Esophagus muscularis mucosa (tissue), 4 donors: ENCODE data around the gene ZNF584. TPM values are rescaled to one million over a fixed set of nuclear protein-coding genes. Genes with fewer than 3 reads are reported as not detected.

Source experiments
- DNase-seq: peaks from one replicate; pipeline ENCODE4 v3.0.0-alpha.2; 2017; ENCODE audit errors: extremely low spot score
- H3K27ac ChIP-seq, 4 donors: fragments of 200-600 bp; sonication (generic); replicated peaks in 1 of 4; 1 replicate in 3 of 4; 2 replicates in 1 of 4; pipeline ENCODE4 v1.5.1; 2016 to 2019; ENCODE audit warnings: mild to moderate bottlenecking in 1 of 4
- H3K27me3 ChIP-seq, 4 donors: fragments of 200-600 bp; sonication (generic); one replicate each; pipeline versions ENCODE4 v1.5.1 to v1.6.0; 2016 to 2019
- H3K36me3 ChIP-seq, 4 donors: fragments of 200-600 bp; sonication (generic); one replicate each; pipeline ENCODE4 v1.5.1; 2016 to 2019
- H3K4me1 ChIP-seq, 4 donors: fragments of 200-600 bp; sonication (generic); one replicate each; pipeline ENCODE4 v1.5.1; 2016 to 2019
- H3K4me3 ChIP-seq, 4 donors: fragments of 200-600 bp; sonication (generic); 1 replicate in 2 of 4; 2 replicates in 2 of 4; pipeline ENCODE4 v1.5.1; 2016 to 2019; ENCODE audit warnings: mild to moderate bottlenecking in 4 of 4, moderate library complexity in 1 of 4
- H3K9me3 ChIP-seq, 4 donors: fragments of 200-600 bp; sonication (generic); 1 replicate in 3 of 4; 2 replicates in 1 of 4; pipeline ENCODE4 v1.5.1; 2016 to 2019
- EP300 ChIP-seq: sonication (generic); formaldehyde crosslinking; IDR thresholded peaks from one replicate; pipeline ENCODE4 v1.6.1; 2017; ENCODE audit warnings: antibody characterized with exemption
- POLR2A ChIP-seq: fragments of 450-650 bp; IDR thresholded peaks from one replicate; pipeline ENCODE4 v1.6.1; 2017; ENCODE audit warnings: antibody characterized with exemption, moderate library complexity, mild to moderate bottlenecking, low read depth
- POLR2AphosphoS5 ChIP-seq, 2 donors: sonication (generic); formaldehyde crosslinking; IDR thresholded peaks; one replicate each; pipeline ENCODE4 v1.6.1; 2017; ENCODE audit warnings: antibody characterized with exemption in 2 of 2
- WGBS: methylation state at CpG from one replicate; pipeline ENCODE4 v1.1.5; 2018; 5-methylcytosine and 5-hydroxymethylcytosine counted together
- intact Hi-C: fragments of 100-400 bp; cut with DNase I; formaldehyde crosslinking; loops from one replicate; pipeline ENCODE4 v1.15.1; 2023
- total RNA-seq, 4 donors: library from RNA; depleted of rRNA; stranded (reverse); fragments of >200 nt; gene quantifications; one replicate each; pipeline versions ENCODE4 v1.1.0 to v1.2.1, GENCODE V29; 2016
- TF ChIP-seq, protein P1 (sequence below), 3 experiments: fragments of 200-600 bp in 2 of 3; fragments of 450-650 bp in 1 of 3; sonication (generic) in 2 of 3; IDR thresholded peaks; one replicate each; pipeline ENCODE4 v1.5.1; 2017 to 2019; ENCODE audit warnings: antibody characterized with exemption in 3 of 3, mild to moderate bottlenecking in 2 of 3, moderate library complexity in 1 of 3

Gene ZNF584
- total RNA-seq, 4 donors from 2014 or later: 11.6 to 24.2 (median 18.9) TPM

GRCh38 chr19:58451358-58452101, 43.1 kb downstream of the ZNF584 start, which contains the start of gene ZNF324B:
Gene ZNF324B, plus strand, starts transcription at chr19:58451622. Its CDS starts 2,080 bp downstream, at chr19:58453702.
- Histone ChIP-seq H3K27ac (peak within 1 kb of the TSS; percentile 69 to 83 (median 78)), H3K9me3 (no peaks in the 10 kb centered on the region), H3K4me1 (peaks cover 8 to 22% (median 18%) of the 10 kb centered on the region in 4 donors), H3K4me3 (peak within 1 kb of the TSS; percentile 87 to 93 (median 88)), H3K36me3 (peaks cover 6 to 32% (median 25%) of the 10 kb centered on the region in 4 donors), H3K27me3 (peaks cover 0 to 29% (median 0%) of the 10 kb centered on the region in 4 donors)
- TF ChIP-seq POLR2AphosphoS5 (IDR thresholded peaks at IDR 0.05) (peak; percentile 87 to 92), EP300 (no peak), POLR2A (no peak)
- WGBS: no CpG with 5 or more reads among the region's 79 CpGs
- intact Hi-C loops: no loop called here
- DNase-seq: peak; percentile 98

DNA sequence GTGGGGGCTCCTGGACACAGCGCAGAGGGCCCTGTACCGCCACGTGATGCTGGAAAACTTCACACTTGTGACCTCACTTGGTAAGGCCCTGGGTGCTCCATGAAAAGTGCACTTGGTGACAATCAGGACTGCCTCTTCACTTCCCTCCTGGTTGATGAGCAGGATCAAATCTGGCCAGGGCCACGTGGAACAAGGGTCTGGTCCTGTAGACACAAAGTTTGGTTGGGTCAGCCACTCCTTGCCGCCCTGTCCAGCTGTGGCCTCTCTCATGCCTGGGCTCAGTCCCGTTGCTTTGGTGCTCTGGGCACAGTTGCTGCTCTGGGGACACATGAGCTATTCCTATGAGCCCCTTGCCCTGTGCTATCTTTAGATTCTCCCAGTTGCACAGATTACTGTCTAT, 45.3 kb downstream of the ZNF584 start:
- TF ChIP-seq, protein P1, sequence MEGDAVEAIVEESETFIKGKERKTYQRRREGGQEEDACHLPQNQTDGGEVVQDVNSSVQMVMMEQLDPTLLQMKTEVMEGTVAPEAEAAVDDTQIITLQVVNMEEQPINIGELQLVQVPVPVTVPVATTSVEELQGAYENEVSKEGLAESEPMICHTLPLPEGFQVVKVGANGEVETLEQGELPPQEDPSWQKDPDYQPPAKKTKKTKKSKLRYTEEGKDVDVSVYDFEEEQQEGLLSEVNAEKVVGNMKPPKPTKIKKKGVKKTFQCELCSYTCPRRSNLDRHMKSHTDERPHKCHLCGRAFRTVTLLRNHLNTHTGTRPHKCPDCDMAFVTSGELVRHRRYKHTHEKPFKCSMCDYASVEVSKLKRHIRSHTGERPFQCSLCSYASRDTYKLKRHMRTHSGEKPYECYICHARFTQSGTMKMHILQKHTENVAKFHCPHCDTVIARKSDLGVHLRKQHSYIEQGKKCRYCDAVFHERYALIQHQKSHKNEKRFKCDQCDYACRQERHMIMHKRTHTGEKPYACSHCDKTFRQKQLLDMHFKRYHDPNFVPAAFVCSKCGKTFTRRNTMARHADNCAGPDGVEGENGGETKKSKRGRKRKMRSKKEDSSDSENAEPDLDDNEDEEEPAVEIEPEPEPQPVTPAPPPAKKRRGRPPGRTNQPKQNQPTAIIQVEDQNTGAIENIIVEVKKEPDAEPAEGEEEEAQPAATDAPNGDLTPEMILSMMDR (IDR thresholded peaks at IDR 0.05): no peak
- TF ChIP-seq POLR2AphosphoS5 (IDR thresholded peaks at IDR 0.05) (no peak), POLR2A (no peak), EP300 (no peak)
- H3K9me3 ChIP-seq: no peaks in the 10 kb centered on the region
- intact Hi-C loops: no loop called here
- H3K27me3 ChIP-seq: peaks cover 0 to 10% (median 0%) of the 10 kb centered on the region in 4 donors
- H3K4me3 ChIP-seq: no peak overlapping the region
- no peak overlapping the region for H3K27ac ChIP-seq
- no peak for DNase-seq
- 95% methylated on average over 5 of the region's 6 CpGs for WGBS
- H3K36me3 ChIP-seq: peaks cover 7 to 50% (median 35%) of the 10 kb centered on the region in 4 donors
- peaks cover 8 to 22% (median 18%) of the 10 kb centered on the region in 4 donors for H3K4me1 ChIP-seq

DNA sequence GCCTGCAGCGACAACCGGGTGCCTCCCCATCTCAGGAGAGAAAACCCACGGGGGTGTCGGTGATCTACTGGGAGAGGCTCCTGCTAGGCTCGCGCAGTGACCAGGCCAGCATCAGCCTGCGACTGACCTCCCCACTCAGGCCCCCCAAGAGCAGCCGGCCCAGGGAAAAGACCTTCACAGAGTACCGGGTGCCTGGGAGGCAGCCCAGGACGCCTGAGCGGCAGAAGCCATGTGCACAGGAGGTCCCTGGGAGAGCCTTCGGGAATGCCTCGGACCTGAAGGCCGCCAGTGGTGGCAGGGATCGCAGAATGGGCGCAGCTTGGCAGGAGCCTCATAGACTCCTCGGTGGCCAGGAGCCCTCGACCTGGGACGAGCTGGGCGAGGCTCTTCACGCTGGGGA, 46.9 kb downstream of the ZNF584 start:
- 93% methylated on average over 18 of the region's 21 CpGs for WGBS
- peaks cover 7 to 61% (median 35%) of the 10 kb centered on the region in 4 donors for H3K36me3 ChIP-seq
- peaks cover 8 to 22% (median 18%) of the 10 kb centered on the region in 4 donors for H3K4me1 ChIP-seq

DNA sequence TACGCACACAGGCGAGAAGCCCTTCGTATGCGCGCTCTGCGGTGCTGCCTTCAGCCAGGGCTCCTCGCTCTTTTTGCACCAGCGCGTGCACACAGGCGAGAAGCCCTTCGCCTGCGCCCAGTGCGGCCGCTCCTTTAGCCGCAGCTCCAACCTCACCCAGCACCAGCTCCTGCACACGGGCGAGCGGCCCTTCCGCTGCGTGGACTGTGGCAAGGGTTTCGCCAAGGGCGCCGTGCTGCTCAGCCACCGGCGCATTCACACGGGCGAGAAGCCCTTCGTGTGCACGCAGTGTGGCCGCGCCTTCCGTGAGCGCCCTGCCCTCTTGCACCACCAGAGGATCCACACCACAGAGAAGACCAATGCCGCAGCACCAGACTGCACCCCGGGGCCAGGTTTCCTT, 47.7 kb downstream of the ZNF584 start:
- intact Hi-C loops: no loop called here

More for the DNA sequence above, 46.9 kb downstream of the ZNF584 start:
- H3K4me3 ChIP-seq: no peak overlapping the region
- intact Hi-C loops: no loop called here
- DNase-seq: no peak
- no peak overlapping the region for H3K27ac ChIP-seq
- H3K9me3 ChIP-seq: no peaks in the 10 kb centered on the region
- no peaks in the 10 kb centered on the region for H3K27me3 ChIP-seq
- no peak for TF ChIP-seq POLR2A
- TF ChIP-seq EP300: no peak
- no peak for TF ChIP-seq POLR2AphosphoS5 (IDR thresholded peaks at IDR 0.05)
- TF ChIP-seq, protein P1 (IDR thresholded peaks at IDR 0.05): no peak

DNA sequence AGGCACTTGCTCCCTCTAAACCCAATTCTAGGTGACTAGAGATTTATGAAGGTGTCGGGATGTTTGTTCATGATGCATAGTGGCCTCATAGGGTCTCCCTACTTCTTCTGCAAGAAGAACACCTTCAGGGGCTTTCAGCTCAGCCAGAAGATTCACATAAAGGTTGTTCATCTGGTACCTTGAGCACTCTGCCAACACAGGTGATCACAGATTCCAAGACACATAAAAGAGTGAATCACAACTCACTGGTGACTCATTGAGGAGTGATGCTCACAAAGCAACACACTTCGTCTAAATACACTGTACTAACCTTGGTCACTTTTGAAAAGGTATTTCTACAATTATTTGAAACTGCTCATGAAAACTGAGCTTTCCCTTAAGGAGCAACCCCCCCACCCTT, 51.6 kb downstream of the ZNF584 start:
- no peaks in the 10 kb centered on the region for H3K4me1 ChIP-seq
- no peak overlapping the region for H3K4me3 ChIP-seq
- TF ChIP-seq POLR2A: no peak
- TF ChIP-seq EP300: no peak
- TF ChIP-seq, protein P1 (IDR thresholded peaks at IDR 0.05): no peak
- TF ChIP-seq POLR2AphosphoS5 (IDR thresholded peaks at IDR 0.05): no peak
- 88% methylated on average over 2 of the region's 2 CpGs for WGBS
- DNase-seq: no peak
- peaks cover 7 to 43% (median 22%) of the 10 kb centered on the region in 4 donors for H3K36me3 ChIP-seq
- no peaks in the 10 kb centered on the region for H3K9me3 ChIP-seq
- no peak overlapping the region for H3K27ac ChIP-seq
- no peaks in the 10 kb centered on the region for H3K27me3 ChIP-seq
- intact Hi-C loops: no loop called here

More for the DNA sequence above, 47.7 kb downstream of the ZNF584 start:
- TF ChIP-seq POLR2A (no peak), POLR2AphosphoS5 (IDR thresholded peaks at IDR 0.05) (no peak), EP300 (no peak)
- TF ChIP-seq, protein P1 (IDR thresholded peaks at IDR 0.05): no peak
- no peak for DNase-seq
- Histone ChIP-seq H3K9me3 (no peaks in the 10 kb centered on the region), H3K27me3 (no peaks in the 10 kb centered on the region), H3K4me3 (no peak overlapping the region), H3K36me3 (peaks cover 7 to 61% (median 35%) of the 10 kb centered on the region in 4 donors), H3K27ac (no peak overlapping the region), H3K4me1 (peaks cover 3 to 16% (median 13%) of the 10 kb centered on the region in 4 donors)
- 97% methylated on average over 34 of the region's 35 CpGs for WGBS
